GM12801 (cell line): ENCODE data around the gene BTN3A1.

Experiments
- CTCF ChIP-seq: IDR thresholded peaks from one replicate; pipeline ENCODE4 v1.5.1; 2011; ENCODE audit warnings: control low read depth; ENCODE audit not compliant: insufficient read length; ENCODE audit errors: extremely low read depth

Gene BTN3A1

GRCh38 chr6:26383624-26384417 lies 18.3 kb upstream of the BTN3A1 start:
- TF ChIP-seq CTCF: no peak

DNA sequence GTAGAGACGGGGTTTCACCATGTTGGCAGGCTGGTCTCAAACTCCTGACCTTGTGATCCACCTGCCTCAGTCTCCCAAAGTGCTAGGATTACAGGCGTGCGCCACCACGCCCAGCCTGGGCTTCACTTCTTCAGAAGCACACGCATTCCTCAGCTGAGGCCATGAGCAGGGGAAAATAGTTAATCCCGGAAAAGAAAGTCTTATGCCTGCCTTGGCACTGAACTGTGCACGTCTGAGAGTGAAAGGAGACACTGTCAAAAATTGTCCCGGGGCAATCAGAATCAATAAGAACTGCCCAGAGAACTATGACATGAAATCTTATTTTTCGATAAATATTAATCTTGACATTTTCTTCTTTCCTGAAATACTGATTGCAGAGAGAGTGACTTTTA lies 16.3 kb upstream of the BTN3A1 start:
- TF ChIP-seq CTCF: no peak

DNA sequence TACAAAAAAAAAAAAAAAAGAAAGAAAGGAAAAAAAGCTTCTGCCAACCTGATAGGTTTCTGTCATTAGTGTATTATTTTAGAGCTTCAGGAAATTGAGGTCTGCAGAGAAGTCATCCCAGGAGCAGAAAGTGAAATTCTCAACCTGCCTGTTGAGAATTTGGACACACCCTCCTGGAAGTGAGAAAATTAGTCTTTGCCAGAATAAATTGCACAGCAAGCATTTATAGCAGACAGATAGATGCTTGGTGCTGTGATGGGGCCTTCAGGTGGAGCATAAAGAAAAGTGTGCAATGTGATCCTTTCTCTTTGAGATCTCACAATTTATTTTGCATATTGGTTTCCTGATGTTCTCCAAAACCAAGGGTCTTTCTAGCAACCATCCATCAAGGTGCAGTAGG lies 14.5 kb upstream of the BTN3A1 start:
- no peak for TF ChIP-seq CTCF

GRCh38 chr6:26388014-26388413 lies 14.1 kb upstream of the BTN3A1 start:
- TF ChIP-seq CTCF: no peak

GRCh38 chr6:26388441-26388840 lies 13.6 kb upstream of the BTN3A1 start:
- no peak for TF ChIP-seq CTCF

- no peak for TF ChIP-seq CTCF
Observed at GRCh38 chr6:26389349-26389894, 12.7 kb upstream of the BTN3A1 start.

DNA sequence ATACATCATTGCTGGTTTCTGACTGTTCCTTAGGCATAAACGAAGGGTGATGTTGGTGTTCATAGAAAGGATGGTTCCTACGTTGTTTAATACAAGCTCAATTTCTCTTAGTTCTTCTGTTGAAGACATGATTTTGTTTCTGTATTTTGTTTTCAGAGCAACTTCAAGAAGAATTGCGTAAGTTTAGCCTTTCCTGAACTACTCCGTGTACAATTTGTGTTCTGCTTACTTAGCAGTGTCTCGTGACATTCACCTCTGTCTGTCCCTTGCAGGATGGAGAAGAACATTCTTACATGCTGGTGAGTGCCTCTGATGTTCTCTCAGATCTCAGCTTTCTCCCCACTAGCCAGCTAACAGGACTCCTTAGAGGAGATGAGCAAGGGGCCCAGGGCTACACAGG lies 11.5 kb upstream of the BTN3A1 start:
- no peak for TF ChIP-seq CTCF
